ENCODE data around the gene DHDDS. TPM values are rescaled to one million over a fixed set of nuclear protein-coding genes. Genes with fewer than 3 reads are reported as not detected.

DHDDS gene
- total RNA-seq, 2 experiments from 2014 or later, result 39.0 to 45.1 TPM

- Histone ChIP-seq H4K20me1 (ENCODE audit: insufficient read depth, low read length) (no peaks in the 10 kb centered on the region), H3K9me3 (ENCODE audit: low read length) (no peaks in the 10 kb centered on the region), H3K4me2 (ENCODE audit: low read length) (peak overlapping the region; percentile 90), H3K79me2 (ENCODE audit: insufficient read depth, low read depth, low read length) (peaks cover 27% of the 10 kb centered on the region), H3K4me1 (ENCODE audit: insufficient read depth, low read length, poor library complexity, severe bottlenecking) (peaks cover 33% of the 10 kb centered on the region), H3K36me3 (ENCODE audit: insufficient read depth, low read length) (peaks cover 28% of the 10 kb centered on the region), H3K9me2 (ENCODE audit: insufficient read depth, low read length) (no peaks in the 10 kb centered on the region), H3K4me3 (ENCODE audit: low read depth, low read length, poor library complexity, severe bottlenecking) (peak overlapping the region; percentile 89), H2AFZ (ENCODE audit: low read length) (peak overlapping the region; percentile 80; the same call in 1 of the 2 replicates), H3K27ac (ENCODE audit: low read depth, low read length, poor library complexity, severe bottlenecking) (peak overlapping the region; percentile 38)
- ChIA-PET CTCF (ENCODE audit: unreplicated experiment) (no interaction called here), POLR2A (interaction anchor here (0.7 to 1.4 kb wide), 5 partner anchors 12 to 199 kb away, joined by 3 to 4 read pairs (median 3); partner anchors contain the start of gene CEP85)
- intact Hi-C loops (cut with micrococcal nuclease; ENCODE audit: unreplicated experiment), result loop anchor here (2.0 kb wide), 1 partner anchor 38 kb away; no protein-coding TSS in a partner anchor
- DNase-seq (ENCODE audit: low spot score), result no peak
- TF ChIP-seq, protein P1, sequence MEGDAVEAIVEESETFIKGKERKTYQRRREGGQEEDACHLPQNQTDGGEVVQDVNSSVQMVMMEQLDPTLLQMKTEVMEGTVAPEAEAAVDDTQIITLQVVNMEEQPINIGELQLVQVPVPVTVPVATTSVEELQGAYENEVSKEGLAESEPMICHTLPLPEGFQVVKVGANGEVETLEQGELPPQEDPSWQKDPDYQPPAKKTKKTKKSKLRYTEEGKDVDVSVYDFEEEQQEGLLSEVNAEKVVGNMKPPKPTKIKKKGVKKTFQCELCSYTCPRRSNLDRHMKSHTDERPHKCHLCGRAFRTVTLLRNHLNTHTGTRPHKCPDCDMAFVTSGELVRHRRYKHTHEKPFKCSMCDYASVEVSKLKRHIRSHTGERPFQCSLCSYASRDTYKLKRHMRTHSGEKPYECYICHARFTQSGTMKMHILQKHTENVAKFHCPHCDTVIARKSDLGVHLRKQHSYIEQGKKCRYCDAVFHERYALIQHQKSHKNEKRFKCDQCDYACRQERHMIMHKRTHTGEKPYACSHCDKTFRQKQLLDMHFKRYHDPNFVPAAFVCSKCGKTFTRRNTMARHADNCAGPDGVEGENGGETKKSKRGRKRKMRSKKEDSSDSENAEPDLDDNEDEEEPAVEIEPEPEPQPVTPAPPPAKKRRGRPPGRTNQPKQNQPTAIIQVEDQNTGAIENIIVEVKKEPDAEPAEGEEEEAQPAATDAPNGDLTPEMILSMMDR (conservative IDR thresholded peaks at IDR 0.05; ENCODE audit: low read length), result no peak
- no peak for TF ChIP-seq EZH2phosphoT487 (IDR thresholded peaks at IDR 0.05; ENCODE audit: borderline replicate concordance, low read depth, low read length)
- BruUV-seq (replicated peaks), result no TSS peak
Observed at GRCh38 chr1:26432793-26433192, 672 bp downstream of the DHDDS start.

DNA sequence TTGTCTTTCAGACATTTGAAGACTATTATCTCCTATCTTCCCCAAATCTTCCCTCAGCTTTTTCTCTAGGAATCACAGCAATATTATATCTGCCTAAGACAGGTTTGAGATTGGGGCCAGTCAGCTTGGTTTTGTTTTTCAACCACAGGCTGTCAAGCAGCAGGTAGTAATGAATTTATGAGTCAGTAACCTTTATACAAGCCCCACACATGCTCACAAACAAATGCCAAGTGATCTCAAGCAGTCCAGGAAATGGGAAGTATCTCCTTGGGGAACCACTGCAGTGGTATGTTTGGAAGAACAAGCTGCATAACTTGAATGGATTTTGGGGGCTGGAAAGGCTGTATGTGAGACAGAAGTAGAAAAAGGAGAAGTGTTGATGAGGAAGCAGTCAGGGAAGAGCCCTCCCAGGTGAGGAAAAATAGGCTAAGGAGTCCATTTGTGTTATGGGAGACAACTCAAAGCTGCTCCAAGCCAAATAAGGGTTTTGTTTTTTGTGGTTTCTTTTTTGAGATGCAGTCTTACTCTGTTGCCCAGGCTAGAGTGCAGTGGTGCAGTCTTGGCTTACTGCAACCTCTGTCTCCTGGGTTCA is 2.1 kb downstream of the DHDDS start:
- BruUV-seq (replicated peaks), result TSS peak; percentile 41
- Histone ChIP-seq H3K36me3 (ENCODE audit: insufficient read depth, low read length) (peaks cover 43% of the 10 kb centered on the region), H4K20me1 (ENCODE audit: insufficient read depth, low read length) (no peaks in the 10 kb centered on the region), H3K9me2 (ENCODE audit: insufficient read depth, low read length) (no peaks in the 10 kb centered on the region), H3K4me3 (ENCODE audit: low read depth, low read length, poor library complexity, severe bottlenecking) (no peak overlapping the region), H3K27ac (ENCODE audit: low read depth, low read length, poor library complexity, severe bottlenecking) (no peak overlapping the region), H3K4me1 (ENCODE audit: insufficient read depth, low read length, poor library complexity, severe bottlenecking) (peaks cover 33% of the 10 kb centered on the region), H3K9me3 (ENCODE audit: low read length) (no peaks in the 10 kb centered on the region), H3K79me2 (ENCODE audit: insufficient read depth, low read depth, low read length) (peaks cover 27% of the 10 kb centered on the region), H3K4me2 (ENCODE audit: low read length) (peak overlapping the region; percentile 90; the same call in 1 of the 2 replicates), H2AFZ (ENCODE audit: low read length) (no peak overlapping the region)
- POLR2A ChIA-PET, result interaction anchor here (0.6 to 1.4 kb wide), 2 partner anchors 19 to 163 kb away, joined by 3 to 4 read pairs; no protein-coding TSS in a partner anchor
- intact Hi-C loops (cut with micrococcal nuclease; ENCODE audit: unreplicated experiment), result no loop called here
- TF ChIP-seq, protein P1 (conservative IDR thresholded peaks at IDR 0.05; ENCODE audit: low read length), result no peak
- no peak for TF ChIP-seq EZH2phosphoT487 (IDR thresholded peaks at IDR 0.05; ENCODE audit: borderline replicate concordance, low read depth, low read length)
- DNase-seq (ENCODE audit: low spot score), result no peak
- CTCF ChIA-PET (ENCODE audit: unreplicated experiment), result no interaction called here

DNA sequence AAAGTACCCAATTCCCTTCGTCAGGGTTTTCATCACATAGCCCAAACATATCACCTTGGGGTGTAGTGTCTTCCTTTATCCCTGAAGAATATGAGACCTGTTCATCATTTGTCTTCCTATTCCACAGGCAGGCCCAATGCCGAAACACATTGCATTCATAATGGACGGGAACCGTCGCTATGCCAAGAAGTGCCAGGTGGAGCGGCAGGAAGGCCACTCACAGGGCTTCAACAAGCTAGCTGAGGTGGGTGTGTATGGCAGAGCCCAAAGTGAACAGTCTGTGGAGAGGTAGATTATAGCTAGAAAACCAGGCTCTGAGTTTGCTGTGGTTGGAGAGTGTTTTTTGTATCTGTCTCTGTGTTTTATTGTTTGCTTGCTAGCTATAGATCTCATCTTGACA is 5.9 kb downstream of the DHDDS start:
- peaks cover 13% of the 10 kb centered on the region for H3K4me1 ChIP-seq (ENCODE audit: insufficient read depth, low read length, poor library complexity, severe bottlenecking)
- intact Hi-C loops (cut with micrococcal nuclease; ENCODE audit: unreplicated experiment), result no loop called here
- H3K36me3 ChIP-seq (ENCODE audit: insufficient read depth, low read length), result peaks cover 80% of the 10 kb centered on the region
- H4K20me1 ChIP-seq (ENCODE audit: insufficient read depth, low read length), result no peaks in the 10 kb centered on the region; the same call in 1 of the 2 replicates
- no peak overlapping the region for H2AFZ ChIP-seq (ENCODE audit: low read length)
- H3K9me2 ChIP-seq (ENCODE audit: insufficient read depth, low read length), result no peaks in the 10 kb centered on the region
- H3K4me3 ChIP-seq (ENCODE audit: low read depth, low read length, poor library complexity, severe bottlenecking), result no peak overlapping the region
- TF ChIP-seq, protein P1 (conservative IDR thresholded peaks at IDR 0.05; ENCODE audit: low read length), result no peak
- TF ChIP-seq EZH2phosphoT487 (IDR thresholded peaks at IDR 0.05; ENCODE audit: borderline replicate concordance, low read depth, low read length), result no peak
- no peak overlapping the region for H3K27ac ChIP-seq (ENCODE audit: low read depth, low read length, poor library complexity, severe bottlenecking)
- peaks cover 12% of the 10 kb centered on the region for H3K79me2 ChIP-seq (ENCODE audit: insufficient read depth, low read depth, low read length)
- ChIA-PET CTCF (ENCODE audit: unreplicated experiment) (no interaction called here), POLR2A (interaction anchor here (0.6 kb wide), 1 partner anchor 440 kb away, joined by 3 read pairs; the partner anchor contains the start of gene PAFAH2)
- no peak for DNase-seq (ENCODE audit: low spot score)
- no peak overlapping the region for H3K4me2 ChIP-seq (ENCODE audit: low read length)
- no peaks in the 10 kb centered on the region for H3K9me3 ChIP-seq (ENCODE audit: low read length)
- BruUV-seq (replicated peaks), result no TSS peak
